DMS 273 (cell line): ENCODE measurements around the gene OPRM1.
"Not testable (repeated sequence)": the region's sequence is repeated elsewhere in the genome, so short reads cannot be mapped to it uniquely, and the experiment has no call there.

Experiments used
- DNase-seq: peaks from one replicate; lab custom pipeline; 2025; ENCODE audit not compliant: unreplicated experiment; lab: John Stamatoyannopoulos, UW

The OPRM1 gene

GRCh38 chr6:154039231-154039842 lies at the start of gene OPRM1:
Gene OPRM1 (plus strand): TSS chr6:154039240. CDS start chr6:154039545, 305 bp downstream.
- DNase-seq = peak; percentile 1

GRCh38 chr6:153989989-153990388 lies 49.1 kb upstream of the OPRM1 start:
- DNase-seq = no peak

GRCh38 chr6:153994004-153994403 lies 45.0 kb upstream of the OPRM1 start:
- DNase-seq = no peak

- no peak for DNase-seq
Measured at GRCh38 chr6:153994811-153995210, 44.2 kb upstream of the OPRM1 start.

GRCh38 chr6:153997221-153997620 lies 41.8 kb upstream of the OPRM1 start:
- DNase-seq = no peak

GRCh38 chr6:154001494-154002285 lies 37.4 kb upstream of the OPRM1 start:
- no peak for DNase-seq

- no peak for DNase-seq
Measured at GRCh38 chr6:154002894-154003293, 36.1 kb upstream of the OPRM1 start.

GRCh38 chr6:154010371-154010770 lies 28.7 kb upstream of the OPRM1 start:
- no peak for DNase-seq

GRCh38 chr6:154012852-154013251 lies 26.2 kb upstream of the OPRM1 start:
- DNase-seq = no peak

GRCh38 chr6:154017786-154018185 lies 21.3 kb upstream of the OPRM1 start:
- no peak for DNase-seq

- DNase-seq = no peak
Measured at GRCh38 chr6:154030646-154031045, 8.4 kb upstream of the OPRM1 start.

GRCh38 chr6:154041001-154041400 lies 2.0 kb downstream of the OPRM1 start:
- DNase-seq = no peak

GRCh38 chr6:154053141-154053540 lies 14.1 kb downstream of the OPRM1 start:
- DNase-seq = no peak

- no peak for DNase-seq
Measured at GRCh38 chr6:154056536-154056935, 17.5 kb downstream of the OPRM1 start.

GRCh38 chr6:154057098-154057497 lies 18.1 kb downstream of the OPRM1 start:
- no peak for DNase-seq

GRCh38 chr6:154058963-154059680 lies 20.1 kb downstream of the OPRM1 start:
- no peak for DNase-seq

GRCh38 chr6:154060076-154060475 lies 21.0 kb downstream of the OPRM1 start:
- DNase-seq = peak; percentile 5

- DNase-seq = no peak
Measured at GRCh38 chr6:154070041-154070440, 31.0 kb downstream of the OPRM1 start.

- no peak for DNase-seq
Measured at GRCh38 chr6:154070657-154071056, 31.6 kb downstream of the OPRM1 start.

- no peak for DNase-seq
Measured at GRCh38 chr6:154071236-154071635, 32.2 kb downstream of the OPRM1 start.

- no peak for DNase-seq
Measured at GRCh38 chr6:154071711-154072110, 32.7 kb downstream of the OPRM1 start.

- DNase-seq = not testable (repeated sequence)
Measured at GRCh38 chr6:154078596-154078995, 39.6 kb downstream of the OPRM1 start.
